GM19467 (cell line): Measurements from ENCODE around the gene SVEP1.
"Not testable (repeated sequence)": the region's sequence is repeated elsewhere in the genome, so short reads cannot be mapped to it uniquely, and the experiment has no call there.

Experiments
- ATAC-seq: cut with Tn5 transposase; IDR thresholded peaks from one replicate; pipeline ENCODE4 v1.9.1; 2021; ENCODE audit warnings: mild to moderate bottlenecking, moderate library complexity; ENCODE audit not compliant: unreplicated experiment

Gene SVEP1

DNA sequence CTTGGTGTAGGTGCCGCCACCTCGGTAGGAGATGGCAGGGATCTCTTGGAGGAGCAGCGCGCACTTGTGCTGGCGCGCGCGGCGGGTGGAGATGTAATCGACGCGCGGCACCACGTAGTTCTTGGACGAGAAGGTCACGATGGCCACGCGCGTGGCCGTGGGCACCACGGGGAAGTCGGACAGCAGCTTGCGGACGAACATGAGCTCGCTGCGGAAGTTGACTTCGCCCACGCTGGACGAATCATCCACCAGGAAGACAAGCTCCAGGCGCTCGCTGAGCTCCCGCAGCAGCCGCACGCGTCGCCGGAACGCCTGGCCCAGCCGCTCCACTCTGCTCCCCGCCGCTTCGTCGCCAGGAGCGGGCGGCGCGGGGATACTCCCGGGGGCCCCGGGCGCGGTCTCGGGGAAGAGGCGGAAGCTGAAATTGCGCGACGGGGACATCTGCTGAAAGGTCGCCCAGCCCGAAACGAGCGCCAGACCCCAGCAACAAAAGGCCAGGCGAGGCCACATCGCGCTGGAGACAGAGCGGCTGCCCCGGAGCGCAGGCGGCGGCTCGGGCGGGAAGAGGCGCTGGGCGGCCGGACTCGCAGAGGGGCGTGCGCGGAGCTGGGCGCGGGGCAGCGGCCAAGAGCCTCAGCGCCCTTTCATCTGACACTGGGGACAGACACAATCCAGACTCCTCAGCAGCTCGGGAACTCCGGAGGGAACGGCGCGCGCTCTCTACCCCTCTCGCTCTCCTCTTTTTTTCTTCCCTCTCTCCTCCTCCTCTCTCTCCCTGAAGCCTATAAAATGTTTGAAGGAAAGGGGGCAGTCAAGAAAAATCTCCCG is at the start of gene SVEP1:
Gene SVEP1 (minus strand): TSS at position 708 of the 828 bp plus-strand sequence. CDS start 198 bp downstream, at position 510.
- ATAC-seq, result no peak

DNA sequence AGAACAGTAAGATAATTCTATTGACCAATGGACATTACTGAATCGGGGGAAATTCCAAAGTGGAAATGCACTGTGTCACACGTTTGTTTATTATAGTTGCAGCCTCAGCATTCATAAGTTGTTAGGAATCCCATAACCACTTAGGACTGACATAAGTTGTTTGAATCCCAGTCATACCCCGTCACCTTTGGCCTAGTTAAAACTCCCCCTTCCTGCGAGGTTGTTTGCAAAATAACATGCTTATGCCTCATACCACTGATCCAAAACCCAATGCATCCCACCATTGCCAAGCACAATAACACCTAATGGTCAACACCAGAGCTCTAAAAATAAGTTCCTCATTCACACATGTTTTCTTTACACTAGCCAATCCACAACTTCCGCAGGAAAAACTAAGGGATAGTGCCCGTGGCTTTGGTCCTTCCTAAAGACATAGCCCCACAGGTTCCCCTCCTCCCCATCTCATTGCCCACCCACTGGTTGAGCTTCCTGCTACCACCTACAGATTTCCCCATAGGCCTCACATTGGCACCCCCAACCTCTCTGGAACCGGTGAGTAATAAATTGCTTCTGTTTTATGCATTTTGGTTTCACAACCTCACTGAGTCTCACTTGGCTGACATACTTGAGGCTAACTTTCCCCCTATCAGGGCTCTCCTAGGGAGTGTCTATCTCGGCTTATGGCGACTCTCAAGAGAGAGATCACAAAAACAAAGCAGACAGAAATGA is 46.7 kb upstream of the SVEP1 start:
- peak; percentile 79 for ATAC-seq

DNA sequence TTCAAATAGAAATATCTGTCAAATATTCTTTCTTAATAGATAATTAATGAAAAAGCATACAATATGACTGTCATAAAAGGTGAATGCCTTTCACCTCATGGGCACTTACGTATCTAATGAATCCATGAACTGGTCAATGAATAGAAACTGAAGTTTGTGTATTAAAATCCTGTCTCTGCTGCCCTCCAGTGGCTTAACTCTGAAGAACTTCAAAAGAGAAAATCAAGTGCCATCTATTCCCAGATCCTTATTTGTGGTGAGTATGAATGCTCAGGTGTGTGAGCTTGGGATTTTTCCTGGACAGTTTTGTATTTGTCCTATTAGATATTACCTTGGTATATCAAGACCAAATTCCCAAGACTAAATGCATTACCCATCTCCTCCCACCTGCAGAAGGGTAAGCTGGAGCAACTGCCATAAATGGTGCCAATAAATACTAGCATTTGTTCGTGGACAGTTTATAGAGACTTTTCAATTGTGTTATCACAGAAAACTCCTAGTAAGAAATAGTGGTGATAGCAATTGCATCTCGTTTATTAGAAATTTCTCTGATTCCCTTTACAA is 44.0 kb upstream of the SVEP1 start:
- no peak for ATAC-seq

DNA sequence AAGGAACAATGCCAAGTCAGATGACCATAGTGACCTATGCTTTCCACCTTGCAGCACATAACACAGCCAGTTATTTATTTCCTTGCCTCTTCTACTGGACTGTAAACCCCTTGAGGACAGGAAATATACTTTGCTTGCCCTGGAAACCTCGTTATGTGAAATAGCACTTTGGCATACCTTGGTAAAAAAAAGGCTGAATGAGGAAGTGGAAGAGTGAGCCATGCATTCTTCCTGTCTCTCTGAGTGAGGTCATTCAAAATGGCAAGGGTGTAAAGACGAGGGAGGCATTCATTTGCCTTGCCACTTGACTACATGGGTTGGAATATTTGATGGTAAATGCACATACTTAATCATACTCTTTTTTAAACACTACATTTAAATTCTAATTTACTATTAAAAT is 42.8 kb upstream of the SVEP1 start:
- no peak for ATAC-seq

DNA sequence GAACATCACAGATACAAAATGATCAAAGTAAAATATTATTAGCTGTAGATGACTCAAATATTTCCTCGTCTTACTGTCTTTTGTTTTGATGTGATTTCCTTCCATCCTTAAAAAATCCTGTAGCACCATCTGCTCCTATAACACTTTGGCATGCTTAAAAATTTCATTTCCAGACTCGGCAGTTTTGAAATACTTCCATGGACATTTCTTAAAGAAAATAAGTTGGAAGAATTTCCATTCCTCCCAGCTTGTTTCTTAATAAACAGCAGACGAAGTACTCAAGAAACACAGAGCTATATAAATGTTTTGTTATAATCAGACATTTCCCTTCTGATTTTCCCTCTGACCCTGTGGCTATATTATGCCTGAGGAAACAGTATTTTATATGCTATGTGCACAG is 41.2 kb upstream of the SVEP1 start:
- ATAC-seq, result no peak

DNA sequence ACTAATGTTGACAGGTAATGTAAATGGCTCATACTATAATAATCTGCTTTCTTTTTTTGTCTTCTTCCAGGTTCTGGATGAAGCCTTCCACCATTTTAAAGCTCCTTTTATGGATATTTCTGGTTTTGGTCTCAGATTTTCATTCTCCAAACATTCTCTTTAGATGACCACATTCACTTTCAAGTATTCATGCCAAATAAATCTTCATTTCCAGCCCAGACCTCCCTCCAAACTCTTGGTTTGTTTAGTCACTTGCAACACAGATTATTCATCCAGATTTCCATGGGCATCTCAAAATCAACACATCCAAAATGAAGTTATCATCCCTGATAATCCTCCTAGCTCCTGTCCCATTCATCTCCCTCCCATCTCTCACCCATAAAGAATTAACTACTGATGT is 40.3 kb upstream of the SVEP1 start:
- no peak for ATAC-seq

DNA sequence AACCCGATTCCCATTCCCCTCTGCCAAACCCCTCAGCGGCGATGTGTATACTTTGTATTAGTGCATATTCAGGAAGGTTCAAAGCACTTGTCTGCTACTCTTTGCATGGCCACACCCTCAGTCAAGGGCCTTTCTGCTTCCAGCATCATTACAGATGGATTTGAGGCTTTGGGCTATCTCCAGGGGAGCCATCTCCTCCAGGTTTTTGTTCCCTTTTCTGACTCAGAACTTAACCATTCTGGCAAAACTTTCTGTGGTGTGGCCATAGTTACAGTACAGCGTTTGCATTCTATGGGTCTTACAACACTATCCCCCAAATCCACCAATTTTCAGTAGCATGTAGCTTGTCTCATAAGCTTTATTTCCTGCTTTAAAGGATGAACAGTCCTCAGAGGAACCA is 36.0 kb upstream of the SVEP1 start:
- no peak for ATAC-seq

DNA sequence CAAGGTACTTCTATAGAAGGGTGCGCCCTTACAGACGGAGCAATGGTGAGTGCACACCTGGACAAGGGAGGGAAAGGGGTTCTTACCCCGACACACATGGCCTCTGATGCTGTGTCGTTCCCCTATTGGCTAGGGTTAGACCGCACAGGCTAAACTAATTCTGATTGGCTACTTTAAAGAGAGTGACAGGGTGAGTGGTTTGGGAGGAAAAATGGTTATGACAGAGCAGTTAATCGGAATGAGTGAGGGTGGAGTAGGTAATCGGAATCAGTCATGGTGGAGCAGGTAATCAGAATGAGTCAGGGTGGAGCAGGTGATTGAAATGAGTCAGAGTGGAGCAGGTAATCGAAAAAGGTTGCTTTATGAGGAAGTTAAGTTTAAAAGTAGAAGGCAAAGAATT is 35.0 kb upstream of the SVEP1 start:
- ATAC-seq, result not testable (repeated sequence)

DNA sequence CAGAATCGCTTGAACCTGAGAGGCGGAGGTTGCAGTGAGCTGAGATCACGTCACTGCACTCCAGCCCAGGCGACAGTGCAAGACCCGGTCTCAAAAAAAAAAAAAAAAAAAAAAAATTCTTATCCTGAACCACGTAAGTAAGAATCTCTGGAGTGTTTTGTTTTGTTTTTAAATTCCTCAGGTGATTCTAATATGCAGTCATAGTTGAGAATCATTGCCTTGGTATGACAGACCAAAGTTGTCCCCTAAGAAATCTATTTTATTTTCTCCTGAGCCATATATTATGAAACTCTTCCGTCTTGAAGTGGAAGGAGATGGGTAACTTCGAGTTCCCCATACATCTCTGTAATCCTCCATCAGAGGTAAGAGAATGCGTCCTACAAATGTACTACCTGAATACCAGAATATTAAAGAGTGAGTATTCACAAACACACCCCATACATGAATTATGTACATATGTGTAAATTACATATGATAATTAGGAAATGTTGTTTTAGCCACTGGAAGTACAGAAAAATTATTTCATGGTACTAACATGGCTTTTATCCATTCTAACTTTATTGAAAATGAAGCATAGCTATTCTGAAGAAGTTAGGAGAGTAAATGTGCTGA is 26.7 kb upstream of the SVEP1 start:
- ATAC-seq, result no peak

DNA sequence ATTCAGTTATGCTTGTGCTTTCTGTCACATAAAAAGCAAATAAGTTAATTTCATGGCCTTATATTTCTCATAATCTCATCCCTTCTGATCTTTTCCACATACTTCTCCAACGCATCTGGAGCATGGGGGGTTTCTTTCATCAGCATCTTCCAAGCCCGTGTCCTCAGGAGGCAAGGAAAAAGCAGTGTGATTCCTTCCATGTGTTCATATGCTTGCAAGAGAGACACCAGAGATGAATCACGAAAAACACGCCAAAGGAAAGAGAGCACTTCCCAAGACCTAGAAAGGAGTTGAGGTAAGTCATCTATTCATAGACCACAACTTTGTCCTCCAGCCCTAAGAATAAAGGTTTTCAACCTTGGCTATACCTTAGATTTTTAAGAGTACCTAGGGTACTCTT is 26.0 kb upstream of the SVEP1 start:
- ATAC-seq, result no peak

DNA sequence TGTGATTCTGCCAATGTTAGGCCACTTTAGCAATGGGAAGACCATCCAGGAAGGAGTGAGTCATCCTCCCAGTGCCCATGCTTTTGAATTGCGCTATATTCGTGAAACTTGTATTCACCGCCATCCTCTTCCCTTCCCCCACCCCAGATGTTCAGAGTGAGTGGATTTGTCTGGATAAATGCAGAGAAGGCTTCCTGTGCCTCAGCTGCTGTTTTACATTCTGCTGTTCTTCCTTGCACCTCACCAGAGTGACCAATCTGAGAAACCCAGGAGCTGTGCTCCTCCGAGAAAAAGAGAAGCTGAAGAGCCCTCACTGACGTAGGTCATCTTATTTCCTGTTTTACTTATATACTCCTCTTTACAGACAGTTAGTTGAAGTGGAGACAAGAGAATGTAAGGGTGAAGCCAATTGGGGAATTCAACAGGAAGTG is 24.6 kb upstream of the SVEP1 start:
- ATAC-seq, result no peak

DNA sequence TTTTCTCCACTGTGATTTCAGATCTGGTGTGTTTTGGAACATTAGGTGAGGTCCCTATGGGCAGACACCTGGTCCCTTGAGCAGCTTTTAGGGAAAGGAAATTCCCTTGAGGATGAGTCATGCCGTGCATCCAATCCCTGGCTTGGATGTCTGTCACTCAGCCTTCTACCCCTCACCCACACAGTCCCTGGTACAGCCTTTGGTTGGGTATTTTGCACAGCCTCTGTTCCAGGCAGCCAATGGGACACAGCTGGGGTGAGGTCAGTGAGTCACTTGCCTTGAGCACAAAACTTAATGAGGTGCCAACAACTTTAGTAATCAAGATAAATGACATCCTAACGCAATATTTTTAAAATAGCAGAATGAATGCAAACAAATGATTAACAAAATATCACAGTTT is 22.7 kb upstream of the SVEP1 start:
- ATAC-seq, result no peak

DNA sequence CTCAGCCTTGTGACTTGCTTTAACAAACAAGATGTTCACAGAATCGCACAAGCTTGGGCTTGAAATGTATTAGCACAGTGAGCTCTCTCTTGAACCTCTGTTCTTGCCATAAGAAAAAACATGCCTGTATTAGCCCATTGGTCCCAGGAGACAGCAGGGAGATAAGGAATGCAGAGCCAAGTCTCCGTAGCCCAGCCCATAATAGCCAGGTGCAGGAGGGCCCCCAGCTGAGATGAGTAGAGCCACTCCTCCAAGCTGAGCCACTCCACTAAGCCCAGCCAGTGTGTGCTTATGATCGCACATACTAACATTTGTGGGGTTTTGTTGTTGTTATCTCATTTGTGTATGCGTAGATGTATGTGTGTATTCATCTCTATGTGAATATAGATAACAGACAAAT is 21.6 kb upstream of the SVEP1 start:
- ATAC-seq, result no peak

DNA sequence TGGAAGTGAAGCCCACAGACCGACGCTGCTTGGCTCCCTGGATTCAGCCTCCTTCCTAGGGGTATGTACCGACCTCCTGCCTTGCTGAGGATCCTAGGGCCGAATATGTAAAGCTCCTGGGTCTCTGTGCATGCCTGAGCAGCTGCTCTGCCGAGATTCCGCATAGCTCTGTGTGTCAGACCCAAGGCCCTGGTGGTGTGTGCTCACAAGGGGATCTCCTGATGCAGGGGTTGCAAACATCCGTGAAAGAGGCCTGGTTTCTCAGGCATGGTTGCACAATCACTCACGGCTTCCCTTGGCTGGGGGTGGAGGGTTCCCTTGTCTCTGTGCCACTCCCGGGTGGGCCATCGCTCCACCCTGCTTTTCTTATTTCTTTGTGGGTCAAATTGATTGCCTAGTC is 19.9 kb upstream of the SVEP1 start:
- ATAC-seq, result no peak

DNA sequence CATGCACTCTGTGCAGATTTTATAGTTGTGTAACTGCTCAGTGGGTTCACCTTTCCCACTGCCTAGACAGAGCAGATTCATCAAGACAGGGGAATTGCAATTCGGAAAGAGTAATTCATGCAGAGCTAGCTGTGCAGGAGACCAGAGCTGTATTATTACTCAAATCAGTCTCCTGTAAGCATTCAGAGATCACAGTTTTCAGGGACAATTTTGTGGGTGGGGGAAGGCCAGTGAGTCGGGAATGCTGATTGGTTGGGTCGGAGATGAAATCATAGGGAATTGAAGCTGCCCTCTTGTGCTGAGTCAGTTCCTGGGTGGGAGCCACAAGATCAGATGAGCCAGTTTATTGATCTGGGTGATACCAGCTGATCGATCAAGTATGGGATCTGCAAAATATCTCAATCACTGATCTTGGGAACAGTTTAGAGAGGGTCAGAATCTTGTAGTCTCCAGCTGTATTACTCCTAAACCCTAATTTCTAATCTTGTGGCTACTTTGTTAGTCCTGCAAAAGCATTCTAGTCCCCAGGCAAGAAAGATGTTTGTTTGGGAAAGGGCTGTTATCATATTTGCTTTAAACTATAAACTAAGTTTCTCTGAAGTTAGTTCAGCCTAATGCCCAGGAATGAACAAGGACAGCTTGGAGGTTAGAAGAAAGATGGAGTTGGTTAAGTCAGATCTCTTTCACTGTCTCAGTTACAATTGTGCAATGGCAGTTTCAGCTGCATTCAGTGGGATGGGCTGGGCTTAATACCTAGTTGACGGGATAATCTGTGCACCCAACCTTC is 12.7 kb upstream of the SVEP1 start:
- no peak for ATAC-seq

DNA sequence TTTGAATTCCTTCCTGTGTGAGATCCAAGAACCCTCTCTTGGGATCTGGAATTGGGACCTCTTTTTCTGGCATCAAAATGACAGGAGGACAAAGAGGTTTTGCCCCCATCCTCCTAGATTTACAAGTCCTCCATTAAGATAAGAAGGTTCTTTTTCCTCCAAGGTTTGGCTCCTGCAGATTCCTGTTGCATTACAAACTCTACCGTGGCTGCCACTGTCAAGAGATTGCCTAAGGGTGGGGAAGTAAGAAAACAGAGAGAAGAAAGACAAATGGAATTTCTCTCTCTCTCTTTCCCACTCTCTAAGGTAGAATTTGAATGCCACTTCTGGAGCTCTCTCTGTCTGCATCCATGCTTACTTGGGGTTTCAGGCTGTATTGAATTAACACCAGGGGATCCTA is 12.0 kb upstream of the SVEP1 start:
- no peak for ATAC-seq

DNA sequence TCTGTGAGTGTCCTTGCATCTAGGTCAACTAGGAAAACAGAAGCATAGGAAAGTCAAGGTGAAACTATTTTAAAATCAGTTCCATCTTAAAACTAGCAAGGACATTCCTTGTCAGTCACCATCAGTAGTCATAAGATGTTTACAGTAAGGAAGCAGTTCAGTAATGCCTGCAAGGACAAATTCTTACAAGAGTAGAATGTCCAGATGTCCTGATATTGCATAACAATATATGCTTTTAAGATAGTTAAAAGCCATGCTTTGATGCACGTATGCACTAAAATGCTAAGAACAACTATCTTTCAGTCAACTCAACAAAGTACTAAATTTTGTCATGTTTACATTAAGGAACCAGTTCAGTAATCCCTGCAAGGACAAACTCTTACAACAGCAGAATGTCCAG is 11.3 kb upstream of the SVEP1 start:
- ATAC-seq, result no peak

DNA sequence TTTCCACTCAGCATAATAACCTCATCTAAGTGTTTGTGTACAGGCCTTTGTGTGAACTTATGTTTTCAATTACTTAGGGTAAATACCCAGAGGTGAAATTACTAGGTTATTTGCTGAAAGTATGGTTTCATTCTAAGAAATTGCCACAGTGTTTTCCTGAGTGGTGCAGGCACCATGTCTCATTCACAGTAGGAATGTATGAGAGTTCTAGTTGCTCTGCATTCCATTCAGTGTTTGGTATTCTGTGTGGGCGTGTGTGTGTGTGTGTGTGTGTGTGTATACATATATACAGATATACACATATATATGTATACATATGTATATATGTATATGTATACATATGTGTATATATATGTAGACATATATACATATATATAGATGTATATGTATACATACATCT is 8.8 kb upstream of the SVEP1 start:
- ATAC-seq, result no peak

DNA sequence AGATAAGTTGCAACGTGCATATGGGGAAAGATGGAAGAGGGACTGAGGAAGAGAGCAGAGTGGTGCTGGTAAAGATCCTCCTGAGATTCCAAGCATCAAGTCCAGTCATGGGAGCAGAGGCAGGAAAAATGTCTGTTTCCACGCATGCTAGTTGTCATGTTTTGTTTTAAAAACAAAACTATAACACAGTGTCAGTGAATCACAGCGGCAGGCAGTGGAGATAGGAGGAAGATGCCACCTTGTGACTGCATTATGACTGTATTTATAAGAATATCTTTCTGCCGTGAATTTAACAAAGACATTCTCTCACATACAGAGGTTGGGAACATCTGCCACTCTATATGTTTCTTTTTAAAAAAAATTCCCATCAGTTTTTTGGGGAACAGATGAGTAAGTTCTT is 3.7 kb upstream of the SVEP1 start:
- no peak for ATAC-seq

DNA sequence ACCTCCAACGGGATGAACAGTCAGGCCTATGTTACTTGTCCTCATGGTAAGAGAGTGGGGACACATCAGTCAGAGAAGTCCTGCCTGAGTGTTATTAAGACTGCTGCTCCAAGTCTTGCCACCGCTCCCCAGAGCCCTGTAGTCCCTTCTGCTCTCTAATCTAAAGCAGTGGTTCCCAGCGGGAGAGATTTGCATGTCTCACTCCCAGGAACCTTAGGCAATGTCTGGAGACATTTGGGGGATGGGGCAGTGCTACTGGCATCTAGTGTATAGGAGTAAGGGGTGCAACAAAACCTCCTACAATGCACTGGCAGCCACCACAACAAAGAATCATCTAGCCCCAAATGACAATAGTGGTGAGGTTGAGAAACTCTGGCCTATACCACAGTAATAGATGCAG is 2.6 kb upstream of the SVEP1 start:
- no peak for ATAC-seq

DNA sequence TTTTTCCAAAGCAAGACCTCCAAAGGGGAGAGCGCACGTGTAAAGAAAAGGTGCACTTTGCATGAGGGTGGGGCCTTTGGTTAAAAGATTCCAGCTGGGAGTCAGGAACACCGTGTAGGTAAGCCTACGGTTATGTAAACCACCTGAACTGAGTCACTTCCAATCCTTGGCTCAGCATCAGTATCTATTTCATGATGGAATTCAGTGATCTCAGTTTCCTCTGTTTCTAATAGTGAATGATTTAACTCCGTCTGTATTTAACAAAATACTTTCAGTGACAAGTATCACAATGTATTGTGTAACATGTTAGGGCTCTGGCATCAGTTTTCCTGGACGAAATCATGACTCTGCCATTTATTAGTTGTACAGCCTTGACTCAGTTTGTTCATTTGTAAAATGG is 1.3 kb upstream of the SVEP1 start:
- no peak for ATAC-seq
